CD4-positive, alpha-beta memory T cell (primary cell): ENCODE data around the gene GYG1. TPM values are rescaled to one million over a fixed set of nuclear protein-coding genes. Genes with fewer than 3 reads are reported as not detected.
A peak's percentile ranks its signal among the peaks of the same experiment; 100 is the strongest.

Experiments used
- CTCF ChIA-PET: fragments of 350-600 bp; sonication (Branson Sonifier 250); formaldehyde crosslinking; loops from one replicate; lab custom pipeline; 2021; ENCODE audit warnings: inconsistent platforms; ENCODE audit not compliant: partially characterized antibody; lab: Charles Lee
- POLR2A ChIA-PET: fragments of 350-600 bp; sonication (Branson Sonifier 250); formaldehyde crosslinking; loops from one replicate; lab custom pipeline; 2021; ENCODE audit not compliant: partially characterized antibody; lab: Charles Lee
- DNase-seq, 5 donors: peaks; one replicate each; pipeline versions ENCODE4 v3.0.0 to v3.0.0-alpha.2; 2020 to 2022; ENCODE audit warnings: mixed read lengths in 1 of 5
- H3K27ac ChIP-seq: one replicate; pipeline ENCODE4 v1.7.0; 2013; ENCODE audit warnings: low read depth, low read length
- H3K27me3 ChIP-seq: 2 replicates; pipeline ENCODE4 v1.7.0; 2013; ENCODE audit warnings: mild to moderate bottlenecking, low read length, moderate library complexity; ENCODE audit not compliant: insufficient read depth
- H3K36me3 ChIP-seq: 2 replicates; pipeline ENCODE4 v1.7.0; 2013; ENCODE audit warnings: mild to moderate bottlenecking, low read length, moderate library complexity; ENCODE audit not compliant: insufficient read depth
- H3K4me1 ChIP-seq: 2 replicates; pipeline ENCODE4 v1.7.0; 2013; ENCODE audit warnings: mild to moderate bottlenecking, low read length, moderate library complexity; ENCODE audit not compliant: insufficient read depth
- H3K4me3 ChIP-seq, 2 donors: one replicate each; pipeline ENCODE4 v1.7.0; 2013; ENCODE audit warnings: low read length in 2 of 2, mild to moderate bottlenecking in 1 of 2
- H3K9me3 ChIP-seq, 2 donors: one replicate each; pipeline ENCODE4 v1.7.0; 2013; ENCODE audit warnings: low read length in 2 of 2, control low read depth in 1 of 2; ENCODE audit not compliant: control insufficient read depth in 1 of 2
- H3K27ac Mint-ChIP-seq, 7 donors: one replicate each; pipeline ENCODE4 v1.8.0; 2020 to 2021; ENCODE audit warnings: mixed read lengths in 7 of 7, mild to moderate bottlenecking in 6 of 7, inconsistent platforms in 3 of 7, moderate library complexity in 3 of 7
- H3K27me3 Mint-ChIP-seq, 2 donors: one replicate each; pipeline ENCODE4 v1.8.0; 2020 to 2021; ENCODE audit warnings: mixed read lengths in 2 of 2
- H3K36me3 Mint-ChIP-seq, 2 donors: one replicate each; pipeline ENCODE4 v1.8.0; 2020 to 2021; ENCODE audit warnings: mixed read lengths in 2 of 2, inconsistent platforms in 1 of 2, mild to moderate bottlenecking in 1 of 2
- H3K4me1 Mint-ChIP-seq, 4 donors: one replicate each; pipeline ENCODE4 v1.8.0; 2020 to 2021; ENCODE audit warnings: mixed read lengths in 4 of 4, mild to moderate bottlenecking in 1 of 4
- H3K4me3 Mint-ChIP-seq, 8 donors: one replicate each; pipeline ENCODE4 v1.8.0; 2020 to 2021; ENCODE audit warnings: mixed read lengths in 8 of 8, mild to moderate bottlenecking in 7 of 8, moderate library complexity in 6 of 8, inconsistent platforms in 3 of 8
- H3K9me3 Mint-ChIP-seq, 8 donors: one replicate each; pipeline ENCODE4 v1.8.0; 2020 to 2021; ENCODE audit warnings: mixed read lengths in 8 of 8, mild to moderate bottlenecking in 5 of 8, inconsistent platforms in 3 of 8, moderate library complexity in 1 of 8
- intact Hi-C: fragments of 100-400 bp; cut with micrococcal nuclease; formaldehyde crosslinking; loops from one replicate; pipeline ENCODE4 v1.15.1; 2023
- polyA plus RNA-seq, 2 donors: library from polyadenylated mRNA; unstranded; fragments of 300-500 nt; fragmentation: Illumina TruSeq; gene quantifications; one replicate each; pipeline ENCODE4 v1.2.3, GENCODE V29; 2021
- total RNA-seq, 2 experiments: library from RNA; stranded (reverse); gene quantifications; one replicate each; pipeline ENCODE4 v1.2.3, GENCODE V29; 2021

Gene GYG1
- total and polyA plus RNA-seq, 4 experiments from 2014 or later: 20.9 to 54.9 (median 29.2) TPM

- intact Hi-C loops: no loop called here
- peaks cover 5% of the 10 kb centered on the region for H3K36me3 ChIP-seq
- POLR2A ChIA-PET: interaction anchor here (1.5 kb wide), 1 partner anchor 14 kb away, joined by 5 read pairs; the partner anchor contains the start of gene GYG1
- no peaks in the 10 kb centered on the region for H3K9me3 ChIP-seq
- no peak overlapping the region for H3K4me3 ChIP-seq
- H3K27me3 ChIP-seq: no peaks in the 10 kb centered on the region
- H3K4me3 Mint-ChIP-seq: no peak overlapping the region
- peaks cover 21% of the 10 kb centered on the region for H3K4me1 ChIP-seq
- no peak for DNase-seq
- peaks cover 18 to 51% (median 29%) of the 10 kb centered on the region in 4 donors for H3K4me1 Mint-ChIP-seq
- no peaks in the 10 kb centered on the region for H3K27me3 Mint-ChIP-seq
- H3K9me3 Mint-ChIP-seq: no peaks in the 10 kb centered on the region
- peaks cover 45 to 52% of the 10 kb centered on the region in 2 donors for H3K36me3 Mint-ChIP-seq
- CTCF ChIA-PET: no interaction called here
- no peak overlapping the region for H3K27ac ChIP-seq
- H3K27ac Mint-ChIP-seq: no peak overlapping the region
Observed at GRCh38 chr3:149005416-149005815, 14.1 kb downstream of the GYG1 start.

DNA sequence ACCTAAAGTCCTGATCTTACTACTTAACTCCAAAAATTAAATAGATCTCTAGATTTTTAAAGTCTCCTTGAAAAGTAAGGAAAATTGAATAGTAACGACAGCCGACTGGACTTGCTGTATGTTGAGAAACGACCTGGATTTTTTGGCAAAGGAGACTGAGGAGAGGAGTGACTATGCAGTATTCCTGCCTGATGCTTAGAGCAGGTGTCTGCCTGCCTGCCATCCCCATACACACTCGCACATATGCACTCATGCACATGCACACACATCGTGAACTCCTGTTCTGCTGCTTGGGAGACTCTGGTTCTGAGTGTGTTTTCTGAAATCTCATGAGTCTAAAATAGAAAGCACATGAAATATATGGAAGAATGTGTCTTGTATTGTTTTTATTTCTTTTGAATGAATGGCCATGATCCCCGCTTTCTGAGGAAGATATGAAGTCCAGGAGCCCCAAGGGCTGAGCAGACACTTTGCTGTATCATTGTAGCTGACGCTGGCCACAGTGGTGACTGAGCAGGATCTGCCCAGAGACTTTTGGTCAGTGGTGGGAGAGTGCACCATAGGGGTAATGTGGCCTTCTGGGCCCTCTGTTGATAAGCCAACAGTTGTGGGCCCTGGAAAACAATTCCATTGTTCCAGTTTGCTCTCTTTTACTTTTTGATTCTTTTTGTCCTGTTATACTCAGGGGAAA, 16.4 kb downstream of the GYG1 start:
- H3K9me3 ChIP-seq: no peaks in the 10 kb centered on the region
- peaks cover 26% of the 10 kb centered on the region for H3K4me1 ChIP-seq
- intact Hi-C loops: no loop called here
- peak overlapping the region in 5 of 7 donors; percentile 19 to 85 (median 50) for H3K27ac Mint-ChIP-seq
- ChIA-PET CTCF (no interaction called here), POLR2A (no interaction called here)
- no peaks in the 10 kb centered on the region for H3K9me3 Mint-ChIP-seq
- no peak for DNase-seq
- no peak overlapping the region for H3K4me3 ChIP-seq
- no peak overlapping the region for H3K27ac ChIP-seq
- H3K36me3 ChIP-seq: peaks cover 10% of the 10 kb centered on the region
- H3K36me3 Mint-ChIP-seq: peaks cover 45 to 60% of the 10 kb centered on the region in 2 donors
- H3K4me3 Mint-ChIP-seq: peak overlapping the region in 1 of 8 donors; percentile 32
- peaks cover 18 to 50% (median 30%) of the 10 kb centered on the region in 4 donors for H3K4me1 Mint-ChIP-seq
- H3K27me3 ChIP-seq: no peaks in the 10 kb centered on the region
- H3K27me3 Mint-ChIP-seq: no peaks in the 10 kb centered on the region

DNA sequence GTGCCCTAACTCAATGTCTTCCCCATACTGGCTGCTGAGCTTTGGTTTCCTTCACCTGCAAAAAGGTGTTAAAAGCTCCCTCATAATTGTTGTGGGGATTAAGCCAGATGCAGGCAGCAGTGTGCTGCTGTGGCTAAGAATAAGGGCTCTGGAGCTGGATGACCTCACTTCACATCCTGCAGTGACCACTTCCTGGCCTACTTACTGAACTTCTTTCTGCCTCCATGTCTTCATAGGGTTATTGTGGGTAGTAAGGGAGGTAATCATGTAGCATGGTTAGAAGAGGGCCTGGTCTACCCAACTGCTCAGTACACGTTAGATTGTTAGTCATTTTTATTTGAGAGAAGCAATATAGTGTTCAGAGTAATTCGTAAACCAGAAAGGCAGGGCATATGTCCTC, 18.4 kb downstream of the GYG1 start:
- no peak overlapping the region for H3K4me3 ChIP-seq
- H3K9me3 Mint-ChIP-seq: no peaks in the 10 kb centered on the region
- ChIA-PET CTCF (no interaction called here), POLR2A (interaction anchor here (1.5 kb wide), 2 partner anchors 11 to 17 kb away, joined by 6 to 16 read pairs; partner anchors contain the start of gene GYG1)
- peaks cover 10% of the 10 kb centered on the region for H3K36me3 ChIP-seq
- H3K27me3 Mint-ChIP-seq: no peaks in the 10 kb centered on the region
- H3K4me1 ChIP-seq: peaks cover 22% of the 10 kb centered on the region
- peak; percentile 57 to 82 (median 66) for DNase-seq
- no peaks in the 10 kb centered on the region for H3K27me3 ChIP-seq
- no peak overlapping the region for H3K27ac ChIP-seq
- H3K4me3 Mint-ChIP-seq: peak overlapping the region in 7 of 8 donors; percentile 4 to 61 (median 40)
- intact Hi-C loops: no loop called here
- H3K36me3 Mint-ChIP-seq: peaks cover 50 to 60% of the 10 kb centered on the region in 2 donors
- H3K9me3 ChIP-seq: no peaks in the 10 kb centered on the region
- peak overlapping the region in 6 of 7 donors; percentile 9 to 87 (median 72) for H3K27ac Mint-ChIP-seq
- H3K4me1 Mint-ChIP-seq: peaks cover 9 to 45% (median 27%) of the 10 kb centered on the region in 4 donors

DNA sequence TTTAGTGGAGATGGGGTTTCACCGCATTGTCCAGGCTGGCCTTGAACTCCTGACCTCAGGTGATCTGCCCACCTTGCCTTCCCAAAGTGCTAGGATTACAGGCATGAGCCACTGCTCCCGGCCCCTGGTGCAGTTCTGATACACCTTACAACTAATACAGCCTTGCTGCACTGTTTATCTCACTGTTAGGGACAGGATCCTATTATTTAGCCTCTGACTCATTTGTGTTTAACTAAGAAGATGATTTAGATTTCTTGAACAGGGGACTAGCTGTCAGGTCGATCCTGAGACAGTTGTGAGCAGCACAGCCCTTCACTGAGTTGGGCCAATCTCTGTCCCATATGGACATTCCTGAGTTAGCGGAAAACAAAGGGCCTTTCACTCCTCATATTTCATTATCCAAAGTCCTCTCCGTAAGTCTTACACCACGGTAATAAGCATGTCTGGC, 19.2 kb downstream of the GYG1 start:
- Mint-ChIP-seq H3K36me3 (peaks cover 58 to 63% of the 10 kb centered on the region in 2 donors), H3K4me3 (no peak overlapping the region), H3K9me3 (no peaks in the 10 kb centered on the region), H3K27me3 (no peaks in the 10 kb centered on the region), H3K4me1 (peaks cover 16 to 52% (median 33%) of the 10 kb centered on the region in 4 donors), H3K27ac (peak overlapping the region in 5 of 7 donors; percentile 10 to 70 (median 43))
- intact Hi-C loops: no loop called here
- DNase-seq: no peak
- H3K36me3 ChIP-seq: peaks cover 10% of the 10 kb centered on the region
- no peaks in the 10 kb centered on the region for H3K27me3 ChIP-seq
- peaks cover 22% of the 10 kb centered on the region for H3K4me1 ChIP-seq
- no peak overlapping the region for H3K4me3 ChIP-seq
- ChIA-PET CTCF (no interaction called here), POLR2A (interaction anchor here (1.5 kb wide), 2 partner anchors 11 to 17 kb away, joined by 6 to 16 read pairs; partner anchors contain the start of gene GYG1)
- no peaks in the 10 kb centered on the region for H3K9me3 ChIP-seq
- H3K27ac ChIP-seq: no peak overlapping the region

DNA sequence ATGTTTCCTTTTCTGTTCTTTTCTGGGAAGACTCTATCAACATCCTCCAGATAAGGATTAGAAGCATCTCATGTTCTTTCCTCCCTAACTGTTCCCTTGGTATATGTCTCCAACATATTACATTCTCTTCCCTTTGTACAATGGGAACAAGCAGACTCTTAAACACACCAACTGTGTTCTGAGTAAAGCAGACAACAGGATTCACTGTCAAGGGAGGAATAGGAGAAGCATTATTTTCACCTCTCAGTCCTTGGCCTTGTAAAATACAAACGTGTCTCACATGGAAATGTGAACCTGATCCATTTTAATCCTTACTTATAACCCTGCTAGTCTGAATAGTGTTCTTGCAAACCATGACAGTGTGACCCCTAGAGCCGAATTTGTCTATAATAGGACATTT, 19.6 kb downstream of the GYG1 start:
- Histone ChIP-seq H3K36me3 (peaks cover 10% of the 10 kb centered on the region), H3K4me3 (no peak overlapping the region), H3K4me1 (peaks cover 22% of the 10 kb centered on the region), H3K9me3 (no peaks in the 10 kb centered on the region), H3K27me3 (no peaks in the 10 kb centered on the region), H3K27ac (no peak overlapping the region)
- Mint-ChIP-seq H3K4me3 (peak overlapping the region in 1 of 8 donors; percentile 4), H3K27ac (peak overlapping the region in 5 of 7 donors; percentile 1 to 70 (median 58)), H3K4me1 (peaks cover 15 to 54% (median 35%) of the 10 kb centered on the region in 4 donors), H3K27me3 (no peaks in the 10 kb centered on the region), H3K36me3 (peaks cover 61 to 63% of the 10 kb centered on the region in 2 donors), H3K9me3 (no peaks in the 10 kb centered on the region)
- no peak for DNase-seq
- POLR2A ChIA-PET: no interaction called here
- CTCF ChIA-PET: no interaction called here
- intact Hi-C loops: no loop called here

DNA sequence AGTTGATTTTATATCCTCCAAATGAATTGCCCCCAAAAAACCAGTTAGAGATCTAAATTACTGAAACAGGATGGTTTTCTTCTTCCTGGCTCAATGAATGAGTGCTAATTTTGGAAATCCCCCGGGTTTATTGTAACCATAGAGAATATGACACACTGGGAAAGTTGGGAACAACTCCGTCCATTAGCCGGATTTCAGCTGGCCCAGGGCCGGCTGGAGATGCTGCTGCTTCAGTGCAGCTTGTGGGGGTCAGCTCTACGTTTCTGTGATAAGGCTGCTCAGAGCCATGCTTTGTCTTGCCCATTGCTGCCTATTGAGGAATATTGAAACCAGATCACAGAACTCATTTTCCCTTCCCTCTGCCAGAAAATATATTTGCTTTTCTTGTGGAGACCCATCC, 20.3 kb downstream of the GYG1 start:
- intact Hi-C loops: no loop called here
- no peaks in the 10 kb centered on the region for H3K9me3 Mint-ChIP-seq
- DNase-seq: no peak
- H3K4me3 Mint-ChIP-seq: no peak overlapping the region
- peaks cover 10% of the 10 kb centered on the region for H3K36me3 ChIP-seq
- H3K4me1 Mint-ChIP-seq: peaks cover 19 to 59% (median 40%) of the 10 kb centered on the region in 4 donors
- ChIA-PET CTCF (no interaction called here), POLR2A (interaction anchor here (1.1 kb wide), 1 partner anchor 10 kb away, joined by 3 read pairs; no protein-coding TSS in a partner anchor)
- no peak overlapping the region for H3K27ac Mint-ChIP-seq
- H3K4me1 ChIP-seq: peaks cover 22% of the 10 kb centered on the region
- H3K36me3 Mint-ChIP-seq: peaks cover 66 to 68% of the 10 kb centered on the region in 2 donors
- no peaks in the 10 kb centered on the region for H3K9me3 ChIP-seq
- H3K27ac ChIP-seq: no peak overlapping the region
- H3K27me3 Mint-ChIP-seq: no peaks in the 10 kb centered on the region
- H3K4me3 ChIP-seq: no peak overlapping the region
- no peaks in the 10 kb centered on the region for H3K27me3 ChIP-seq

- no peaks in the 10 kb centered on the region for H3K9me3 ChIP-seq
Observed at GRCh38 chr3:149013726-149014125, 22.4 kb downstream of the GYG1 start.

More at GRCh38 chr3:149013726-149014125, 22.4 kb downstream of the GYG1 start:
- no peaks in the 10 kb centered on the region for H3K9me3 Mint-ChIP-seq
- POLR2A ChIA-PET: no interaction called here
- peaks cover 55 to 58% of the 10 kb centered on the region in 2 donors for H3K36me3 Mint-ChIP-seq
- peaks cover 20 to 51% (median 36%) of the 10 kb centered on the region in 4 donors for H3K4me1 Mint-ChIP-seq
- no peaks in the 10 kb centered on the region for H3K27me3 ChIP-seq
- CTCF ChIA-PET: no interaction called here
- no peak for DNase-seq
- no peaks in the 10 kb centered on the region for H3K27me3 Mint-ChIP-seq
- H3K4me1 ChIP-seq: peaks cover 21% of the 10 kb centered on the region
- H3K27ac ChIP-seq: no peak overlapping the region
- intact Hi-C loops: no loop called here
- H3K36me3 ChIP-seq: peaks cover 10% of the 10 kb centered on the region
- H3K27ac Mint-ChIP-seq: peak overlapping the region in 1 of 7 donors; percentile 52
- no peak overlapping the region for H3K4me3 ChIP-seq
- H3K4me3 Mint-ChIP-seq: peak overlapping the region in 1 of 8 donors; percentile 34
